Measurements from ENCODE around the gene CDAN1.

Gene CDAN1

DNA sequence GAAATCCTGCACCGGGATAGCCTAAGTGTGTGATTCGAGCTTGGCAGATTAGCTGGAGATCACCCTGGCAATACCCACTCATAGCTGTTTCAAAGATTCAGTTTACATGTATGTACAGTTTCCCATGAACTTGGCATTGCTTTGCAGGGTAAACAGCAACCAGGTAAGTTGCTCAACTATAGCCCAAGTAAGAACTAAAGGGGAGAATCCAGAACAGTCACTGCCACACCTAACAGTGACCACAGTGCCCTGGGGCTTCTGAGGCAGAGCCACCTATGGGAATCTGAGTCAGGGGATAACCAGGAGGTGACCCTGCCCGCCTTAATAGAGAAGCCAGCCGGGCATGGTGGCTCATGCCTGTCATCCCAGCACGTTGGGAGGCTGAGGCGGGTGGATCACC, 15.9 kb downstream of the CDAN1 start:
- Histone ChIP-seq H3K27me3 (ENCODE audit: insufficient read depth, low read depth, severe bottlenecking) (no peaks in the 10 kb centered on the region), H3K36me3 (peaks cover 69% of the 10 kb centered on the region), H3K9me3 (ENCODE audit: severe bottlenecking) (no peaks in the 10 kb centered on the region), H3K4me3 (ENCODE audit: low read depth, low read length) (no peak overlapping the region), H3K27ac (no peak overlapping the region)
- no peak for DNase-seq
- TF ChIP-seq, protein P1, sequence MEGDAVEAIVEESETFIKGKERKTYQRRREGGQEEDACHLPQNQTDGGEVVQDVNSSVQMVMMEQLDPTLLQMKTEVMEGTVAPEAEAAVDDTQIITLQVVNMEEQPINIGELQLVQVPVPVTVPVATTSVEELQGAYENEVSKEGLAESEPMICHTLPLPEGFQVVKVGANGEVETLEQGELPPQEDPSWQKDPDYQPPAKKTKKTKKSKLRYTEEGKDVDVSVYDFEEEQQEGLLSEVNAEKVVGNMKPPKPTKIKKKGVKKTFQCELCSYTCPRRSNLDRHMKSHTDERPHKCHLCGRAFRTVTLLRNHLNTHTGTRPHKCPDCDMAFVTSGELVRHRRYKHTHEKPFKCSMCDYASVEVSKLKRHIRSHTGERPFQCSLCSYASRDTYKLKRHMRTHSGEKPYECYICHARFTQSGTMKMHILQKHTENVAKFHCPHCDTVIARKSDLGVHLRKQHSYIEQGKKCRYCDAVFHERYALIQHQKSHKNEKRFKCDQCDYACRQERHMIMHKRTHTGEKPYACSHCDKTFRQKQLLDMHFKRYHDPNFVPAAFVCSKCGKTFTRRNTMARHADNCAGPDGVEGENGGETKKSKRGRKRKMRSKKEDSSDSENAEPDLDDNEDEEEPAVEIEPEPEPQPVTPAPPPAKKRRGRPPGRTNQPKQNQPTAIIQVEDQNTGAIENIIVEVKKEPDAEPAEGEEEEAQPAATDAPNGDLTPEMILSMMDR (IDR thresholded peaks at IDR 0.05; ENCODE audit: low read depth, low read length): no peak

DNA sequence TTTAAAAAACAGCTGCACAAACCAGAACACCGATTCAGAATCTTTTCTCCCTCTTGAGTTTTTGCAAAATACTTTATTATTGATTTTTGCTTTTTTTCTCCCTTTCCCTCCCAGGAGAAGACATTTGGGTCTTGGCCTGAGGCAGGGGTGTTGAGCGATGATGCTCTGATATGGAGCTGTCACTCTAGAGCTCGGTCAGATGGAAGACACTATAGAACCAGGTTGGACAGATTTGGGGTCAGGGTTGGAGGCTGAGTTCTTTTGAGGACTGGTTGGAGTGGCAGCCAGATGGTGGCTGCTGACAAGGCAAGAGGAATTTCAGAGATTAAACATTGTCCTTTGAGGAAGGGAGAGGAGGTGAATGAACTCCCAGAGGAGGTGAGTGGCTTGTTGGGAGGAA, 16.9 kb downstream of the CDAN1 start:
- TF ChIP-seq, protein P1 (IDR thresholded peaks at IDR 0.05; ENCODE audit: low read depth, low read length): no peak
- H3K27ac ChIP-seq: no peak overlapping the region

DNA sequence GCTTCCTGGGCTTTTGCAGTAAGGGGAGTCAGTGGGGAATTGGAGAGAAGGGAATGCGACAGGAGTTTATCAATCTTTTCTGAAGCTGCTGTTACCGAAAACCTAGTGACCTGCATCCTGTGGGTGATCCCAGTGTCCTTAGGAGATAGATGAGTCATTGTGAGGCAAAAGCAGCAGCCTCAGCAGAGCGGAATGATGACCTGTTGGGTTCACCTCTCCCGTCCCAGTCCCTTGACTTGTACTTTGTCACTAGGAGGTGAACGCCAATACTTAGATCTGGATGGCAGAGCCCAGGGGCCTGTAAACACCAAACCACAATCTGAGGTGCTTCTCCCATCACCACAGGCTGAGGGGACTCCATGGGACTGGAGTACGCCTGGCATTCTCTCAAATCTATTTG, 17.9 kb downstream of the CDAN1 start:
- peaks cover 51% of the 10 kb centered on the region for H3K36me3 ChIP-seq
- TF ChIP-seq, protein P1 (IDR thresholded peaks at IDR 0.05; ENCODE audit: low read depth, low read length): no peak
- H3K27ac ChIP-seq: no peak overlapping the region

More for the DNA sequence above, 16.9 kb downstream of the CDAN1 start:
- Histone ChIP-seq H3K4me3 (ENCODE audit: low read depth, low read length) (no peak overlapping the region), H3K36me3 (peaks cover 62% of the 10 kb centered on the region), H3K9me3 (ENCODE audit: severe bottlenecking) (no peaks in the 10 kb centered on the region), H3K27me3 (ENCODE audit: insufficient read depth, low read depth, severe bottlenecking) (no peaks in the 10 kb centered on the region)
- no peak for DNase-seq

DNA sequence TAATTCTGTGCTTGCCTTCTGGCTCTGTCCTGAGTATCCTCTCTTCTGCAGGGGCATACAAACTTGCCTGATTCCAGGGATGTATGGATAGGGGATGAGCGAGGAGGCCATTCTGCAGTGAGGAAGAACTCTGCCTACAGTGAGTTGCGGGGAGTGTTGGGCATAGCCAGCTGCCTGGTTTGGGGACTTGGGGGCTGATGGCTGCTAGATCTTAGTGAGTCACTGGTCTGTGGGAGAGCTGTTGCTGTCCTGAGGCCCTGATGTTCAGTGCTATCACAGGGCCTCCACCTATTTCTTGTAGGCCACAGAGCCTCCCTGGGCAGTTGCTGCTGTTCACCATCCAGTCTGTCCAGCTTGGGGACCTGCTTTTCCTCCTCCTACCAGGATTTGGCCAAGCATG, 20.3 kb downstream of the CDAN1 start:
- TF ChIP-seq, protein P1 (IDR thresholded peaks at IDR 0.05; ENCODE audit: low read depth, low read length): no peak
- no peak for DNase-seq
- Histone ChIP-seq H3K27ac (no peak overlapping the region), H3K4me3 (ENCODE audit: low read depth, low read length) (no peak overlapping the region), H3K36me3 (peaks cover 31% of the 10 kb centered on the region), H3K9me3 (ENCODE audit: severe bottlenecking) (no peaks in the 10 kb centered on the region), H3K27me3 (ENCODE audit: insufficient read depth, low read depth, severe bottlenecking) (no peaks in the 10 kb centered on the region)

More for the DNA sequence above, 17.9 kb downstream of the CDAN1 start:
- no peaks in the 10 kb centered on the region for H3K27me3 ChIP-seq (ENCODE audit: insufficient read depth, low read depth, severe bottlenecking)
- no peak for DNase-seq
- H3K4me3 ChIP-seq (ENCODE audit: low read depth, low read length): no peak overlapping the region
- no peaks in the 10 kb centered on the region for H3K9me3 ChIP-seq (ENCODE audit: severe bottlenecking)

DNA sequence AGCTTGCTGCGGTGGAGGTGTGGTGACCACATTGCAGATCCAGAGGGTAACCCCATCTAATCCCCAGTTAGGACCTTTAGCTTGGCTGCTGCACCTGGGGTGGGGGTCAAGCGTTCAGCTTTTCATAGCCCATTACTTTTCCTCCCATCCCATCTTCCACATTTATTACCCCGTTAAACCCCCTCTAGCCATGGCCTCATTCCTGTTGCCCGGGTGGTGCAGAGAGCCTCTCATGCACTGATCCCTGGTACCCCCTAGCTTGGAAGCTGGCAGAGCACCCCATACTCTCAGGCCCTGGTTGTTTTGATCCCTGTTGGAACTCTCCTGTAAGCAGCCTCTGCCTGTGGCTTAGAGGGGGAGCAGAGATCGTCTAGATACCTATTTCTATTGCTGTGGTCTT, 20.8 kb downstream of the CDAN1 start:
- H3K36me3 ChIP-seq: peaks cover 32% of the 10 kb centered on the region
- H3K9me3 ChIP-seq (ENCODE audit: severe bottlenecking): no peaks in the 10 kb centered on the region
- no peak for DNase-seq
- no peaks in the 10 kb centered on the region for H3K27me3 ChIP-seq (ENCODE audit: insufficient read depth, low read depth, severe bottlenecking)
- no peak overlapping the region for H3K4me3 ChIP-seq (ENCODE audit: low read depth, low read length)
- no peak overlapping the region for H3K27ac ChIP-seq
- TF ChIP-seq, protein P1 (IDR thresholded peaks at IDR 0.05; ENCODE audit: low read depth, low read length): no peak

DNA sequence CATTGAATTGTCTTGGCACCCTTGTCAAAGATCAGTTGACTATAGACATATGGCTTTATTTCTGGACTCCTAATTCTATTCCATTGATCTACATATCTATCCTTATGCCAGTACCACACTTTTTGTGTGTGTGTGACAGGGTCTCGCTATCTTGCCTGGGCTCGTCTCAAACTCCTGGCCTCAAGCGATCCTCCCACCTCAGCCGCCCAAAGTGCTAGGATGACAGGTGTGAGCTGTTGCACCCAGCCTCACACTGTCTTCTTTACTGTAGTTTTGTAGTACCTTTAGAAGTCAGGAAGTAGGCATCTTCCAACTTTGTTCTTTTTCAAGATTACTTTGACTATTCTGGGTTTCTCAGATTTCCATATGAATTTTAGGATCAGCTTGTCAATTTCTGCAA, 24.3 kb downstream of the CDAN1 start:
- Histone ChIP-seq H3K4me3 (ENCODE audit: low read depth, low read length) (no peak overlapping the region), H3K9me3 (ENCODE audit: severe bottlenecking) (no peaks in the 10 kb centered on the region), H3K27me3 (ENCODE audit: insufficient read depth, low read depth, severe bottlenecking) (no peaks in the 10 kb centered on the region), H3K27ac (no peak overlapping the region), H3K36me3 (peaks cover 2% of the 10 kb centered on the region; the same call in 1 of the 2 replicates)
- no peak for DNase-seq
- TF ChIP-seq, protein P1 (IDR thresholded peaks at IDR 0.05; ENCODE audit: low read depth, low read length): no peak

Data from WERI-Rb-1 (cell line).